HEK293 (cell line): ENCODE data around the gene MRPL45.

Experiments used
- GLI2 ChIP-seq: fragments of 450-650 bp; formaldehyde crosslinking; IDR thresholded peaks from 2 replicates; pipeline ENCODE4; 2017; ENCODE audit warnings: missing biosample characterization, missing genetic modification characterization, low read depth, borderline replicate concordance
- IKZF3 ChIP-seq: fragments of 450-650 bp; IDR thresholded peaks from 2 replicates; pipeline ENCODE4 v1.5.0; 2018; ENCODE audit warnings: missing biosample characterization, mild to moderate bottlenecking, missing genetic modification characterization, moderate library complexity
- PATZ1 ChIP-seq: fragments of 450-650 bp; formaldehyde crosslinking; IDR thresholded peaks from 2 replicates; pipeline ENCODE4 v1.5.1; 2016; ENCODE audit warnings: missing biosample characterization, missing genetic modification characterization
- PRDM6 ChIP-seq: fragments of 450-650 bp; formaldehyde crosslinking; IDR thresholded peaks from 2 replicates; pipeline ENCODE4 v1.5.1; 2017; ENCODE audit warnings: missing biosample characterization, missing genetic modification characterization
- SALL2 ChIP-seq: fragments of 450-650 bp; formaldehyde crosslinking; IDR thresholded peaks from 2 replicates; pipeline ENCODE4 v1.5.0; 2017; ENCODE audit warnings: missing biosample characterization, mild to moderate bottlenecking, missing genetic modification characterization, borderline replicate concordance
- SCRT2 ChIP-seq: fragments of 450-650 bp; formaldehyde crosslinking; IDR thresholded peaks from 2 replicates; pipeline ENCODE4 v1.5.1; 2016; ENCODE audit warnings: missing biosample characterization, missing genetic modification characterization
- ZBTB7A ChIP-seq: fragments of 450-650 bp; formaldehyde crosslinking; IDR thresholded peaks from 2 replicates; pipeline ENCODE4 v1.5.1; 2016; ENCODE audit warnings: low read depth, missing biosample characterization, missing genetic modification characterization
- ZNF112 ChIP-seq: fragments of 450-650 bp; formaldehyde crosslinking; IDR thresholded peaks from 2 replicates; pipeline ENCODE4 v1.5.0; 2017; ENCODE audit warnings: missing biosample characterization, missing genetic modification characterization
- ZNF121 ChIP-seq: fragments of 450-650 bp; formaldehyde crosslinking; IDR thresholded peaks from 2 replicates; pipeline ENCODE4 v1.5.1; 2016; ENCODE audit warnings: missing biosample characterization, missing genetic modification characterization
- ZNF132 ChIP-seq: fragments of 450-650 bp; formaldehyde crosslinking; IDR thresholded peaks from 2 replicates; pipeline ENCODE4 v1.5.1; 2017; ENCODE audit warnings: missing biosample characterization, missing genetic modification characterization, borderline replicate concordance
- ZNF138 ChIP-seq: fragments of 450-650 bp; formaldehyde crosslinking; IDR thresholded peaks from 2 replicates; pipeline ENCODE4 v1.5.1; 2016; ENCODE audit warnings: missing biosample characterization, missing genetic modification characterization, borderline replicate concordance
- ZNF169 ChIP-seq: fragments of 450-650 bp; formaldehyde crosslinking; IDR thresholded peaks from 2 replicates; pipeline ENCODE4 v1.5.1; 2016; ENCODE audit warnings: missing biosample characterization, missing genetic modification characterization
- ZNF19 ChIP-seq: fragments of 450-650 bp; formaldehyde crosslinking; IDR thresholded peaks from 2 replicates; pipeline ENCODE4; 2016; ENCODE audit warnings: missing biosample characterization, missing genetic modification characterization, low read depth
- ZNF223 ChIP-seq: fragments of 450-650 bp; formaldehyde crosslinking; IDR thresholded peaks from 2 replicates; pipeline ENCODE4 v1.5.1; 2016; ENCODE audit warnings: missing biosample characterization, missing genetic modification characterization
- ZNF266 ChIP-seq: fragments of 450-650 bp; formaldehyde crosslinking; IDR thresholded peaks from 2 replicates; pipeline ENCODE4 v1.5.1; 2016; ENCODE audit warnings: missing biosample characterization, missing genetic modification characterization, low read depth
- ZNF37A ChIP-seq: fragments of 450-650 bp; IDR thresholded peaks from 2 replicates; pipeline ENCODE4 v1.5.1; 2018; ENCODE audit warnings: missing biosample characterization, missing genetic modification characterization
- ZNF426 ChIP-seq: fragments of 450-650 bp; formaldehyde crosslinking; IDR thresholded peaks from 2 replicates; pipeline ENCODE4 v1.5.1; 2017; ENCODE audit warnings: missing biosample characterization, missing genetic modification characterization, mild to moderate bottlenecking, inconsistent platforms, moderate library complexity
- ZNF449 ChIP-seq: fragments of 450-650 bp; formaldehyde crosslinking; IDR thresholded peaks from 2 replicates; pipeline ENCODE4 v1.5.1; 2017; ENCODE audit warnings: missing biosample characterization, mild to moderate bottlenecking, missing genetic modification characterization, moderate library complexity
- ZNF473 ChIP-seq: fragments of 450-650 bp; formaldehyde crosslinking; IDR thresholded peaks from 2 replicates; pipeline ENCODE4 v1.5.1; 2017; ENCODE audit warnings: missing biosample characterization, missing genetic modification characterization
- ZNF513 ChIP-seq: fragments of 450-650 bp; IDR thresholded peaks from 2 replicates; pipeline ENCODE4 v1.5.1; 2018; ENCODE audit warnings: missing biosample characterization, missing genetic modification characterization
- ZNF621 ChIP-seq: fragments of 450-650 bp; formaldehyde crosslinking; IDR thresholded peaks from 2 replicates; pipeline ENCODE4 v1.5.1; 2017; ENCODE audit warnings: missing biosample characterization, missing genetic modification characterization
- ZNF670 ChIP-seq: fragments of 450-650 bp; formaldehyde crosslinking; IDR thresholded peaks from 2 replicates; pipeline ENCODE4 v1.5.1; 2016; ENCODE audit warnings: missing biosample characterization, missing genetic modification characterization, low read depth
- ZNF707 ChIP-seq: fragments of 450-650 bp; formaldehyde crosslinking; IDR thresholded peaks from 2 replicates; pipeline ENCODE4 v1.5.1; 2016; ENCODE audit warnings: missing biosample characterization, missing genetic modification characterization
- ZNF768 ChIP-seq: fragments of 450-650 bp; formaldehyde crosslinking; IDR thresholded peaks from 2 replicates; pipeline ENCODE4 v1.5.1; 2018; ENCODE audit warnings: missing biosample characterization, mild to moderate bottlenecking, missing genetic modification characterization
- ZXDB ChIP-seq: fragments of 450-650 bp; formaldehyde crosslinking; IDR thresholded peaks from 2 replicates; pipeline ENCODE4 v1.5.1; 2016; ENCODE audit warnings: missing biosample characterization, missing genetic modification characterization
- TF ChIP-seq, protein P1 (sequence below): fragments of 450-650 bp; formaldehyde crosslinking; IDR thresholded peaks from 2 replicates; pipeline ENCODE4 v1.5.1; 2016; ENCODE audit warnings: missing biosample characterization, missing genetic modification characterization
- TF ChIP-seq, protein P2 (sequence below): fragments of 450-650 bp; formaldehyde crosslinking; IDR thresholded peaks from 2 replicates; pipeline ENCODE4 v1.5.0; 2017; ENCODE audit warnings: missing biosample characterization, missing genetic modification characterization, borderline replicate concordance
- TF ChIP-seq, protein P3 (sequence below): fragments of 450-650 bp; formaldehyde crosslinking; IDR thresholded peaks from 2 replicates; pipeline ENCODE4 v1.5.1; 2016; ENCODE audit warnings: missing biosample characterization, missing genetic modification characterization

MRPL45 gene

GRCh38 chr17:38351412-38352222, 54.6 kb downstream of the MRPL45 start, which contains the start of gene SOCS7 (continued):
- TF ChIP-seq ZNF449: no peak
- TF ChIP-seq ZNF768: no peak
- TF ChIP-seq, protein P1, sequence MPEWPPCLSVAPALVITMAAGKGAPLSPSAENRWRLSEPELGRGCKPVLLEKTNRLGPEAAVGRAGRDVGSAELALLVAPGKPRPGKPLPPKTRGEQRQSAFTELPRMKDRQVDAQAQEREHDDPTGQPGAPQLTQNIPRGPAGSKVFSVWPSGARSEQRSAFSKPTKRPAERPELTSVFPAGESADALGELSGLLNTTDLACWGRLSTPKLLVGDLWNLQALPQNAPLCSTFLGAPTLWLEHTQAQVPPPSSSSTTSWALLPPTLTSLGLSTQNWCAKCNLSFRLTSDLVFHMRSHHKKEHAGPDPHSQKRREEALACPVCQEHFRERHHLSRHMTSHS (tag by site-specific recombination): no peak
- TF ChIP-seq ZNF707: no peak
- no peak for TF ChIP-seq ZNF621 (tag by site-specific recombination)
- TF ChIP-seq PATZ1 (tag by site-specific recombination): peak; percentile 51
- TF ChIP-seq ZNF132: no peak
- TF ChIP-seq ZXDB: no peak
- TF ChIP-seq ZBTB7A (tag by site-specific recombination): no peak
- TF ChIP-seq ZNF266 (tag by site-specific recombination): no peak
- TF ChIP-seq, protein P2, sequence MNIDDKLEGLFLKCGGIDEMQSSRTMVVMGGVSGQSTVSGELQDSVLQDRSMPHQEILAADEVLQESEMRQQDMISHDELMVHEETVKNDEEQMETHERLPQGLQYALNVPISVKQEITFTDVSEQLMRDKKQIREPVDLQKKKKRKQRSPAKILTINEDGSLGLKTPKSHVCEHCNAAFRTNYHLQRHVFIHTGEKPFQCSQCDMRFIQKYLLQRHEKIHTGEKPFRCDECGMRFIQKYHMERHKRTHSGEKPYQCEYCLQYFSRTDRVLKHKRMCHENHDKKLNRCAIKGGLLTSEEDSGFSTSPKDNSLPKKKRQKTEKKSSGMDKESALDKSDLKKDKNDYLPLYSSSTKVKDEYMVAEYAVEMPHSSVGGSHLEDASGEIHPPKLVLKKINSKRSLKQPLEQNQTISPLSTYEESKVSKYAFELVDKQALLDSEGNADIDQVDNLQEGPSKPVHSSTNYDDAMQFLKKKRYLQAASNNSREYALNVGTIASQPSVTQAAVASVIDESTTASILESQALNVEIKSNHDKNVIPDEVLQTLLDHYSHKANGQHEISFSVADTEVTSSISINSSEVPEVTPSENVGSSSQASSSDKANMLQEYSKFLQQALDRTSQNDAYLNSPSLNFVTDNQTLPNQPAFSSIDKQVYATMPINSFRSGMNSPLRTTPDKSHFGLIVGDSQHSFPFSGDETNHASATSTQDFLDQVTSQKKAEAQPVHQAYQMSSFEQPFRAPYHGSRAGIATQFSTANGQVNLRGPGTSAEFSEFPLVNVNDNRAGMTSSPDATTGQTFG (tag by site-specific recombination): no peak
- TF ChIP-seq SCRT2: no peak
- TF ChIP-seq GLI2 (tag by site-specific recombination): no peak
- no peak for TF ChIP-seq ZNF112
- TF ChIP-seq ZNF19 (tag by site-specific recombination): no peak
- TF ChIP-seq, protein P3, sequence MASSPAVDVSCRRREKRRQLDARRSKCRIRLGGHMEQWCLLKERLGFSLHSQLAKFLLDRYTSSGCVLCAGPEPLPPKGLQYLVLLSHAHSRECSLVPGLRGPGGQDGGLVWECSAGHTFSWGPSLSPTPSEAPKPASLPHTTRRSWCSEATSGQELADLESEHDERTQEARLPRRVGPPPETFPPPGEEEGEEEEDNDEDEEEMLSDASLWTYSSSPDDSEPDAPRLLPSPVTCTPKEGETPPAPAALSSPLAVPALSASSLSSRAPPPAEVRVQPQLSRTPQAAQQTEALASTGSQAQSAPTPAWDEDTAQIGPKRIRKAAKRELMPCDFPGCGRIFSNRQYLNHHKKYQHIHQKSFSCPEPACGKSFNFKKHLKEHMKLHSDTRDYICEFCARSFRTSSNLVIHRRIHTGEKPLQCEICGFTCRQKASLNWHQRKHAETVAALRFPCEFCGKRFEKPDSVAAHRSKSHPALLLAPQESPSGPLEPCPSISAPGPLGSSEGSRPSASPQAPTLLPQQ: no peak
- TF ChIP-seq ZNF169 (tag by site-specific recombination): no peak
- TF ChIP-seq ZNF121 (tag by site-specific recombination): no peak
- TF ChIP-seq ZNF37A (tag by site-specific recombination): no peak
- no peak for TF ChIP-seq ZNF223 (tag by site-specific recombination)
- no peak for TF ChIP-seq ZNF426 (tag by site-specific recombination)
- TF ChIP-seq PRDM6 (tag by site-specific recombination): no peak
- TF ChIP-seq ZNF473 (tag by site-specific recombination): no peak
- TF ChIP-seq SALL2: no peak
- TF ChIP-seq IKZF3 (tag by site-specific recombination): peak; percentile 54
- TF ChIP-seq ZNF513 (tag by site-specific recombination): no peak
- no peak for TF ChIP-seq ZNF138 (tag by site-specific recombination)
- TF ChIP-seq ZNF670 (tag by site-specific recombination): no peak
